HL-60 (cell line): ENCODE measurements around the gene PSMD8.

Source experiments
- DNase-seq, 2 experiments: peaks; one replicate each; pipeline ENCODE4 v3.0.0-alpha.2; 2010 to 2020; ENCODE audit warnings: low read depth in 1 of 2, low spot score in 1 of 2
- H3K27ac ChIP-seq: fragments of 250-450 bp; sonication (Bioruptor Pico); replicated peaks from 2 replicates; pipeline ENCODE4 v1.5.1; 2020; ENCODE audit warnings: mild to moderate bottlenecking, moderate library complexity
- H3K27me3 ChIP-seq: fragments of 250-450 bp; sonication (Bioruptor Pico); 2 replicates; pipeline ENCODE4 v1.5.1; 2021; ENCODE audit warnings: mild to moderate bottlenecking, moderate library complexity; ENCODE audit not compliant: insufficient read depth, poor library complexity, severe bottlenecking
- H3K4me3 ChIP-seq: replicated peaks from 2 replicates; pipeline ENCODE4 v1.5.1; 2011; ENCODE audit warnings: mild to moderate bottlenecking, control low read depth, low read length; ENCODE audit not compliant: insufficient read depth
- GABPA ChIP-seq: IDR thresholded peaks from 2 replicates; pipeline ENCODE4 v1.6.1; 2012; ENCODE audit warnings: low read depth
- POLR2AphosphoS5 ChIP-seq: IDR thresholded peaks from 2 replicates; pipeline ENCODE4 v1.6.1; 2012; ENCODE audit warnings: low read depth
- SPI1 ChIP-seq: IDR thresholded peaks from 2 replicates; pipeline ENCODE4 v1.6.1; 2012; ENCODE audit warnings: low read depth, mild to moderate bottlenecking, borderline replicate concordance
- TF ChIP-seq, protein P1 (sequence below): IDR thresholded peaks from one replicate; pipeline ENCODE4 v1.5.1; 2011; ENCODE audit warnings: low read length, control low read depth, inconsistent platforms; ENCODE audit not compliant: insufficient read depth
- TF ChIP-seq, protein P2 (sequence below): IDR thresholded peaks from 2 replicates; pipeline ENCODE4 v1.6.1; 2012; ENCODE audit warnings: low read depth; ENCODE audit not compliant: insufficient replicate concordance

Gene PSMD8

DNA sequence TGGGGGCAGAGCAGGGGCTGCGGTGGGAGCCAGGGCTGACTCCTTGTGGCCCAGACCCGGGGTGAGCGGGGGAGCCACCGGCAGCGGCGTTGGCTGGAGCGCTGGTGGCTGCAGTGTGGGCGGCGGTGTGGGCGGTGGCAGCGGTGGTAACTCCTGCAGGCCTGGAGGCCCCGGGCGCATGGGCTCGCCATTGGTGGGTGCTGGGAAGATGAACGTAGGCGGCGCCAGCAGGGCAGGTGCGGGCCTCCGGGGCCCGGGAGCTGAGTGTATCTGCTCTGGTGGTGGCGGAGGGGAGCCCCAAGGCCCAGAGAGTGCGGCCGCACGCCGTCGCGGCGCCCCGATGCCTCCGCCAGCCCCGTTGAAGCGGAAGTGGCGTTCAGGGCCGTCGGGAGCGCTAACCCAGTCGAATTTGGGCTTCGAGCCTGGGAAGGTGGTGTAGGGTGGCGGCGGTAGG, 11.5 kb downstream of the PSMD8 start:
- Histone ChIP-seq H3K27me3 (peaks cover 18% of the 10 kb centered on the region), H3K27ac (no peak overlapping the region), H3K4me3 (no peak overlapping the region)
- no peak for TF ChIP-seq SPI1
- TF ChIP-seq, protein P1, sequence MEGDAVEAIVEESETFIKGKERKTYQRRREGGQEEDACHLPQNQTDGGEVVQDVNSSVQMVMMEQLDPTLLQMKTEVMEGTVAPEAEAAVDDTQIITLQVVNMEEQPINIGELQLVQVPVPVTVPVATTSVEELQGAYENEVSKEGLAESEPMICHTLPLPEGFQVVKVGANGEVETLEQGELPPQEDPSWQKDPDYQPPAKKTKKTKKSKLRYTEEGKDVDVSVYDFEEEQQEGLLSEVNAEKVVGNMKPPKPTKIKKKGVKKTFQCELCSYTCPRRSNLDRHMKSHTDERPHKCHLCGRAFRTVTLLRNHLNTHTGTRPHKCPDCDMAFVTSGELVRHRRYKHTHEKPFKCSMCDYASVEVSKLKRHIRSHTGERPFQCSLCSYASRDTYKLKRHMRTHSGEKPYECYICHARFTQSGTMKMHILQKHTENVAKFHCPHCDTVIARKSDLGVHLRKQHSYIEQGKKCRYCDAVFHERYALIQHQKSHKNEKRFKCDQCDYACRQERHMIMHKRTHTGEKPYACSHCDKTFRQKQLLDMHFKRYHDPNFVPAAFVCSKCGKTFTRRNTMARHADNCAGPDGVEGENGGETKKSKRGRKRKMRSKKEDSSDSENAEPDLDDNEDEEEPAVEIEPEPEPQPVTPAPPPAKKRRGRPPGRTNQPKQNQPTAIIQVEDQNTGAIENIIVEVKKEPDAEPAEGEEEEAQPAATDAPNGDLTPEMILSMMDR: no peak
- TF ChIP-seq GABPA: no peak
- TF ChIP-seq, protein P2, sequence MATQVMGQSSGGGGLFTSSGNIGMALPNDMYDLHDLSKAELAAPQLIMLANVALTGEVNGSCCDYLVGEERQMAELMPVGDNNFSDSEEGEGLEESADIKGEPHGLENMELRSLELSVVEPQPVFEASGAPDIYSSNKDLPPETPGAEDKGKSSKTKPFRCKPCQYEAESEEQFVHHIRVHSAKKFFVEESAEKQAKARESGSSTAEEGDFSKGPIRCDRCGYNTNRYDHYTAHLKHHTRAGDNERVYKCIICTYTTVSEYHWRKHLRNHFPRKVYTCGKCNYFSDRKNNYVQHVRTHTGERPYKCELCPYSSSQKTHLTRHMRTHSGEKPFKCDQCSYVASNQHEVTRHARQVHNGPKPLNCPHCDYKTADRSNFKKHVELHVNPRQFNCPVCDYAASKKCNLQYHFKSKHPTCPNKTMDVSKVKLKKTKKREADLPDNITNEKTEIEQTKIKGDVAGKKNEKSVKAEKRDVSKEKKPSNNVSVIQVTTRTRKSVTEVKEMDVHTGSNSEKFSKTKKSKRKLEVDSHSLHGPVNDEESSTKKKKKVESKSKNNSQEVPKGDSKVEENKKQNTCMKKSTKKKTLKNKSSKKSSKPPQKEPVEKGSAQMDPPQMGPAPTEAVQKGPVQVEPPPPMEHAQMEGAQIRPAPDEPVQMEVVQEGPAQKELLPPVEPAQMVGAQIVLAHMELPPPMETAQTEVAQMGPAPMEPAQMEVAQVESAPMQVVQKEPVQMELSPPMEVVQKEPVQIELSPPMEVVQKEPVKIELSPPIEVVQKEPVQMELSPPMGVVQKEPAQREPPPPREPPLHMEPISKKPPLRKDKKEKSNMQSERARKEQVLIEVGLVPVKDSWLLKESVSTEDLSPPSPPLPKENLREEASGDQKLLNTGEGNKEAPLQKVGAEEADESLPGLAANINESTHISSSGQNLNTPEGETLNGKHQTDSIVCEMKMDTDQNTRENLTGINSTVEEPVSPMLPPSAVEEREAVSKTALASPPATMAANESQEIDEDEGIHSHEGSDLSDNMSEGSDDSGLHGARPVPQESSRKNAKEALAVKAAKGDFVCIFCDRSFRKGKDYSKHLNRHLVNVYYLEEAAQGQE: no peak
- TF ChIP-seq POLR2AphosphoS5: no peak
- DNase-seq: no peak

DNA sequence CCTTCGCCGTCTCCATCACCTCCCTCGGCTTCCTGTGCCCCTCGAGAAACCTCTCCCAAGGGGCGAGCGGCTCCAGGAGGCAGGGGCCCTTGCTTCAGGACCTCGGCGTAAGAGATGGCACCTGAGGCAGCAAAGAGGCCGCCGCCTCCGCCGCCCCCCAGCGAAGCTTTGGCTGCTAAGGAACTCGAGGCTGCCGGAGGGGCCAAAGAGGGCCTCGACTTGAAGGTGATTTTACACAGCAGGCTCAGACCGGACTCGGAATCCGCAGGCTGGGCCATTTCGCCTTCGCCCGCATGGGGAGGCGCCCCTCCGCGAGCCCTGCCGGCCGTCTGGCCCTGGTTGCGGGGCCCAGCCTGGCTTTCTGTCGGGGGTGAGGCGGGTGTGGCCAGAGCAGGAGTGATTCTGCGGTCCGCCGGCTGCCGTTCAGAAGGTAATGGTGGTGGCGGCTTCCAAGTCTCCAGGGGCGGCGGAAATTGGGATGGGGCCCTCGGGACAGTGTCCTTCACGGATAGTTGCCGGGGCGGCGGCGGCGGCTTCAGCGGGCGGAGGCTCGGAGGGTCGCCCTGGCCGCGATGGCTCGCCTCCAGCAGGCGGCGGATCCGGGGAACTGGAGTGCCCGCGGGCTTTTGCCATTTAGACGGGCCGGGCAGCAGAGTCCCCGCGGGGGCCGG, 12.1 kb downstream of the PSMD8 start:
- peaks cover 18% of the 10 kb centered on the region for H3K27me3 ChIP-seq
- no peak overlapping the region for H3K27ac ChIP-seq
- no peak overlapping the region for H3K4me3 ChIP-seq
- DNase-seq: no peak
- 0 out of 2 replicates have a peak, but pooled peaks have one; percentile 8 for TF ChIP-seq POLR2AphosphoS5
- no peak for TF ChIP-seq SPI1

DNA sequence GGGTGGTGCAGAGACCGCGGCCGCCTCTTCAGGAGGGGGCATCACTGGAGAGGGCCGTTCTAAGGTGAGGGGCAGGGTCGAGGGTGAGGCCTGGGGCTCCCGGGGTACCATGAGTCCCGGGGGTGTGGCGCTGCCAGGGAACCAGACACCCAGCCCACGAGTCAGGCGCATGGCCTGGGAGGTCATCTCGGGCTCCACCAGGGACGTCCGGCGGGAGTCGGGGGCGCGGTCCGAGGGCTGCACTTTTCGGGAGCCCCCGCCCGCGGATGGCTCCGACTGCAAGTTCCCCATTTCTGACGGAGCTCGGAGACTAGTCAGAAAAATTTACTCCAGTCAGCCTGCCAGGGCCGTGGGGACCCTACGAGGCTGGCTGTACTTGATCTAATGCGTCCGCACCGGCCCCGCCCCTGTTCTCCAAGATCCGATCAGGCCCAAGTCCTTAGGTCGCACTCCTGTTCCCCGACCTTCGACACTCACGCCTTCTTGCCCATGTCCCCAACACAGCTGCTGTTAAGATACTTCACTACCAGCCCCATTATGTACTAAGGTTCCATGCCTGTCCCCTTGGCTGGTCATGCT, 12.7 kb downstream of the PSMD8 start:
- H3K27ac ChIP-seq: no peak overlapping the region
- TF ChIP-seq SPI1: no peak
- TF ChIP-seq GABPA: no peak
- TF ChIP-seq POLR2AphosphoS5: no peak
- TF ChIP-seq, protein P2: no peak
- TF ChIP-seq, protein P1: no peak
- H3K4me3 ChIP-seq: peak overlapping the region; percentile 25
- peaks cover 18% of the 10 kb centered on the region for H3K27me3 ChIP-seq
- peak in 1 of 2 experiments; percentile 34 for DNase-seq

DNA sequence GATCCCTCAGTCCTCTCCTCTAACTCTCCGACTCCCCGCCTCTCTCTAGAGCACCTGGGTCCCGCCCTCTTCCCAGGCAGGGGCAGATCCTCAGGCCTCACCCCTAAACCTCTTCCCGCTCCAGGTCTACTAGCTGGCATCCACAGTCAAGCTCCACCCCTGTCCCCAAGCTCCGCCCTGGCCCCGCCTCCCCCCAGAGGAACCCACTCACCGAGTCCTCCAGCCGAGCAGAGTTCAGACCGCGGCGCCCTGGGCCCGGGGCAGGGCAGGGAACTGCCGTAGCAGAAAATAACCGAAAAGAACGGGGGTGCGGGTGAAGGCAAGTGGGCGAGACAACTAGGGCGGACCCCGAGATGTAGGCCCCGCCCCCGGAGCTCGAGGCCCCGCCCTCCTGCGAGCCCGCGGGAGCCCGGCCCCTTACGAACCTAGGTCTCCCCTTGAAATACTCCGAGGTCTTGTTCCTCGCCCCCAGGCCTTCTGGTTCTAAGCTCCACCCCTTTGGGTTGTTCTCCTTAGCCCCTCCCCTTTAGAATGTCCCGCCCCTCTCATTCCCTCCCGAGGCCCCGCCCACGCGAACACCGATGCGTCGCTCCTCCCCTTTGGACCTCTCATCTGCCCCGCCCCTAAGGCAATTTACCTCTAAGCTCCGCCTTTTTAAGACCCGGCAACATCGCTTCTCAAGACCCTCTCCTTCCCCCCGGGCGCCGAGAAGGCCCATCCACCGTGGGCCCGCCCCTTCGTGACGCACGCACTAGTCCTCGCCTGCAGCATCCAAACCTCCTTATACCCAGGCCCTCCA, 13.4 kb downstream of the PSMD8 start, which contains the start of gene GGN:
Gene GGN (minus strand): TSS at position 485 of the 799 bp plus-strand sequence. CDS start 773 bp downstream, outside the sequence.
- no peak within 1 kb of the TSS for H3K27ac ChIP-seq
- TF ChIP-seq, protein P2: no peak
- TF ChIP-seq POLR2AphosphoS5: no peak
- TF ChIP-seq GABPA: no peak
- TF ChIP-seq SPI1: no peak
- TF ChIP-seq, protein P1: no peak
- peak; percentile 65 to 68 for DNase-seq
- H3K4me3 ChIP-seq: peak within 1 kb of the TSS; percentile 25
- H3K27me3 ChIP-seq: peaks cover 18% of the 10 kb centered on the region
